Neural progenitor cell (in vitro differentiated cells): ENCODE measurements around the gene PGAM2.

Experiments used
- EZH2phosphoT487 ChIP-seq: fragments of 200-600 bp; sonication (generic); IDR thresholded peaks from 2 replicates; pipeline ENCODE4 v1.6.1; 2017; ENCODE audit warnings: antibody characterized with exemption
- TF ChIP-seq, protein P1 (sequence below): fragments of 200-600 bp; sonication (generic); IDR thresholded peaks from 2 replicates; pipeline ENCODE4 v1.5.1; 2017; ENCODE audit warnings: antibody characterized with exemption, mild to moderate bottlenecking

DNA sequence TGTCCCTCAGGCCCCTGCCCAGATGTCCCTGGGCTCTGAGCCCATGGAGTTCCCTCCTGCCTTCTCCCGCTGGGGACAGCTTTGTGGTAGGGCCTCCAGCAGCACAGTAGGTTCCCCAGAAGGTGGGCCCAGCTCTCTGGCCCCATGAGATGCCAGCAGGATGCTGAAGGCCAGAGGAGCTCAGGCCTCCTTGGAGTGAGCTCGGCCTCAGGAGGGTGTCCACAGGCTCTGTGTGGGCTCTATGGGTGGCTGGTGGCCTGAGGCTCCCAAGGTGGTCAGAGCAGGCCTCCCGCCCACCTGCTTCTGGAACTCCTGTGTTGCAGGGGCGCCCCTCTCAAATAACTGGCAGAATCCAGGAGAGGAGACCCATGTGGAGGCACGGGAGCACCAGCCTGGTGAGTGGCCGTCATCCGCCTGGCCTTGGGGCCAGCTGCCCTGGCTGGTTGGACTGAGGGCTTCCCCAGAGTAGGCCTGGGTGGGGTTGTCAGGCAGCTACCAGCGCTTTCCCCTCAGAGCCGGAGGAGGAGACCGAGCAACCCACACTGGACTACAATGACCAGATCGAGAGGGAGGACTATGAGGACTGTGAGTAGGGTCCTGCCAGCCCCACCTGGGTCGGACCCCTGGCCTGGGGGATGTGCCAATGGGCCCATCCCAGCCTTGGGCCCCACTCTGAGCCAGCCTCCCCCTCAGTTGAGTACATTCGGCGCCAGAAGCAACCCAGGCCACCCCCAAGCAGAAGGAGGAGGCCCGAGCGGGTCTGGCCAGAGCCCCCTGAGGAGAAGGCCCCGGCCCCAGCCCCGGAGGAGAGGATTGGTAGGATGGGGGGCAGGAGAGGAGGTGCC is 42.0 kb upstream of the PGAM2 start:
- TF ChIP-seq, protein P1, sequence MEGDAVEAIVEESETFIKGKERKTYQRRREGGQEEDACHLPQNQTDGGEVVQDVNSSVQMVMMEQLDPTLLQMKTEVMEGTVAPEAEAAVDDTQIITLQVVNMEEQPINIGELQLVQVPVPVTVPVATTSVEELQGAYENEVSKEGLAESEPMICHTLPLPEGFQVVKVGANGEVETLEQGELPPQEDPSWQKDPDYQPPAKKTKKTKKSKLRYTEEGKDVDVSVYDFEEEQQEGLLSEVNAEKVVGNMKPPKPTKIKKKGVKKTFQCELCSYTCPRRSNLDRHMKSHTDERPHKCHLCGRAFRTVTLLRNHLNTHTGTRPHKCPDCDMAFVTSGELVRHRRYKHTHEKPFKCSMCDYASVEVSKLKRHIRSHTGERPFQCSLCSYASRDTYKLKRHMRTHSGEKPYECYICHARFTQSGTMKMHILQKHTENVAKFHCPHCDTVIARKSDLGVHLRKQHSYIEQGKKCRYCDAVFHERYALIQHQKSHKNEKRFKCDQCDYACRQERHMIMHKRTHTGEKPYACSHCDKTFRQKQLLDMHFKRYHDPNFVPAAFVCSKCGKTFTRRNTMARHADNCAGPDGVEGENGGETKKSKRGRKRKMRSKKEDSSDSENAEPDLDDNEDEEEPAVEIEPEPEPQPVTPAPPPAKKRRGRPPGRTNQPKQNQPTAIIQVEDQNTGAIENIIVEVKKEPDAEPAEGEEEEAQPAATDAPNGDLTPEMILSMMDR = no peak
- no peak for TF ChIP-seq EZH2phosphoT487
